Esophagus squamous epithelium (tissue), 5 donors: ENCODE measurements around the gene CYB5R3. TPM values are rescaled to one million over a fixed set of nuclear protein-coding genes. Genes with fewer than 3 reads are reported as not detected.

Experiments
- DNase-seq: peaks from one replicate; lab custom pipeline; 2025; lab: John Stamatoyannopoulos, UW
- H3K27ac ChIP-seq, 4 donors: fragments of 200-600 bp; sonication (generic); one replicate each; pipeline ENCODE4 v1.5.1; 2016 to 2019; ENCODE audit warnings: mild to moderate bottlenecking in 1 of 4
- H3K27me3 ChIP-seq, 4 donors: fragments of 200-600 bp; sonication (generic); 1 replicate in 3 of 4; 2 replicates in 1 of 4; pipeline versions ENCODE4 v1.5.1 to v1.6.0; 2017 to 2021; ENCODE audit warnings: antibody characterized with exemption in 1 of 4
- H3K36me3 ChIP-seq, 3 donors: fragments of 200-600 bp; sonication (generic); one replicate each; pipeline ENCODE4 v1.5.1; 2016 to 2019
- H3K4me1 ChIP-seq, 3 donors: fragments of 200-600 bp; sonication (generic); one replicate each; pipeline ENCODE4 v1.5.1; 2017 to 2019
- H3K4me3 ChIP-seq, 4 donors: fragments of 200-600 bp; sonication (generic); 1 replicate in 3 of 4; 2 replicates in 1 of 4; pipeline ENCODE4 v1.5.1; 2016 to 2019; ENCODE audit warnings: mild to moderate bottlenecking in 2 of 4, moderate library complexity in 1 of 4
- H3K9me3 ChIP-seq, 3 donors: fragments of 200-600 bp; sonication (generic); one replicate each; pipeline ENCODE4 v1.5.1; 2016 to 2019
- POLR2A ChIP-seq, 4 donors: fragments of 450-650 bp; IDR thresholded peaks; one replicate each; pipeline ENCODE4 v1.6.1; 2017; ENCODE audit warnings: antibody characterized with exemption in 4 of 4, mild to moderate bottlenecking in 4 of 4, moderate library complexity in 3 of 4
- WGBS, 2 donors: methylation state at CpG; one replicate each; pipeline ENCODE4 v1.1.5; 2018; 5-methylcytosine and 5-hydroxymethylcytosine counted together
- intact Hi-C: fragments of 100-400 bp; cut with DNase I; formaldehyde crosslinking; loops from one replicate; pipeline ENCODE4 v1.15.0; 2022
- total RNA-seq, 4 donors: library from RNA; depleted of rRNA; stranded (reverse); fragments of >200 nt; gene quantifications; one replicate each; pipeline ENCODE4 v1.1.0, GENCODE V29; 2016
- TF ChIP-seq, protein P1 (sequence below), 6 experiments: fragments of 450-650 bp in 4 of 6; fragments of 200-600 bp in 2 of 6; sonication (generic) in 2 of 6; IDR thresholded peaks; one replicate each; pipeline ENCODE4 v1.5.1; 2016 to 2019; ENCODE audit warnings: antibody characterized with exemption in 6 of 6, mild to moderate bottlenecking in 4 of 6, moderate library complexity in 4 of 6
- donor health status: DM: yes; HTN: yes; CAD: no.

The CYB5R3 gene
- total RNA-seq, 4 donors from 2014 or later = 49.5 to 81.6 (median 71.7) TPM

DNA sequence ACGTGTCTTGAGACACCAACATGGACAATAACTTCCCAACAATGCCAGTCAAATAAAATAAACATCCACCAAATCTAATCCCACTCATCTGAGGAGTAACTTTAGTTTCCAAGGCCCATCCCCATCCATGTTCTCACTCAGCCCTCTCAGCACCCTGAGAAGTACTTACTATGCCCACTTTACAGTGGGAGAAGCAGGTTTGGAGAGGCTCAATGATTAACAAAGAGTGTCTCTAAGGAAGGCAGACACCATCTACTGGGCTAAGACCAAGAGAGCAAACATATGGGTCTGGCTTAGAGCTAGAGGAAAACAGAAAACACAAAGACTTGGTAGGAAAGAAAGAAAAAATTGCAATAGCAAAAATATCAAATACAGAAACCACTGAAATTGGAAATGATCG is 45.8 kb downstream of the CYB5R3 start:
- H3K9me3 ChIP-seq = no peaks in the 10 kb centered on the region
- no peak for DNase-seq
- no peaks in the 10 kb centered on the region for H3K27me3 ChIP-seq
- H3K27ac ChIP-seq = no peak overlapping the region
- no peak overlapping the region for H3K4me3 ChIP-seq
- H3K36me3 ChIP-seq = peaks cover 34 to 85% (median 37%) of the 10 kb centered on the region in 3 donors
- peaks cover 2 to 53% (median 10%) of the 10 kb centered on the region in 3 donors for H3K4me1 ChIP-seq
- 66 to 70% methylated on average over 2 of the region's 2 CpGs for WGBS, 2 donors
- TF ChIP-seq, protein P1, sequence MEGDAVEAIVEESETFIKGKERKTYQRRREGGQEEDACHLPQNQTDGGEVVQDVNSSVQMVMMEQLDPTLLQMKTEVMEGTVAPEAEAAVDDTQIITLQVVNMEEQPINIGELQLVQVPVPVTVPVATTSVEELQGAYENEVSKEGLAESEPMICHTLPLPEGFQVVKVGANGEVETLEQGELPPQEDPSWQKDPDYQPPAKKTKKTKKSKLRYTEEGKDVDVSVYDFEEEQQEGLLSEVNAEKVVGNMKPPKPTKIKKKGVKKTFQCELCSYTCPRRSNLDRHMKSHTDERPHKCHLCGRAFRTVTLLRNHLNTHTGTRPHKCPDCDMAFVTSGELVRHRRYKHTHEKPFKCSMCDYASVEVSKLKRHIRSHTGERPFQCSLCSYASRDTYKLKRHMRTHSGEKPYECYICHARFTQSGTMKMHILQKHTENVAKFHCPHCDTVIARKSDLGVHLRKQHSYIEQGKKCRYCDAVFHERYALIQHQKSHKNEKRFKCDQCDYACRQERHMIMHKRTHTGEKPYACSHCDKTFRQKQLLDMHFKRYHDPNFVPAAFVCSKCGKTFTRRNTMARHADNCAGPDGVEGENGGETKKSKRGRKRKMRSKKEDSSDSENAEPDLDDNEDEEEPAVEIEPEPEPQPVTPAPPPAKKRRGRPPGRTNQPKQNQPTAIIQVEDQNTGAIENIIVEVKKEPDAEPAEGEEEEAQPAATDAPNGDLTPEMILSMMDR (IDR thresholded peaks at IDR 0.05) = no peak
- no peak for TF ChIP-seq POLR2A (IDR thresholded peaks at IDR 0.05)
- intact Hi-C loops = no loop called here

DNA sequence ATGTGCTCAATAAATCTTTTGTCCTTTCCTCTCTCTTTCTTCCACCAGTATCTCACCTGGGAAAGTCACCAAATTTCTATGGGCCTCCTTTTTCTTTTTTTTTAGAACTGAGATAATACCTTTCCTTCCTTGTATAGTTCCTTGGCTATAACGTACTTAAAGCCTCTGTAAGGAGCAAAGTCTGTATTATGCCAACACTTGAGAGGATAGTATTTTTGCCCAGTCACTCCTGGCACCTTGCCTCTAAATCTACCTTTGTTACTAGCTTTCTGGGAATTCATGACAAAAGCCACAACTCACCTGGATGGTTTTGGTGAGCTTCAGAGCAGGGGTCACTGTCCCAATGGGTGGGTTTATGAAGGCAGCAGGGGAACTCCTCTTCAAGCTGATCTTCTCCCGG is 46.7 kb downstream of the CYB5R3 start:
- intact Hi-C loops = no loop called here
- Histone ChIP-seq H3K4me3 (no peak overlapping the region), H3K9me3 (no peaks in the 10 kb centered on the region), H3K36me3 (peaks cover 37 to 85% (median 41%) of the 10 kb centered on the region in 3 donors), H3K27ac (no peak overlapping the region), H3K4me1 (peaks cover 0 to 44% (median 6%) of the 10 kb centered on the region in 3 donors), H3K27me3 (no peaks in the 10 kb centered on the region)
- DNase-seq = no peak
- TF ChIP-seq, protein P1 (IDR thresholded peaks at IDR 0.05) = no peak
- no peak for TF ChIP-seq POLR2A (IDR thresholded peaks at IDR 0.05)
- 68% methylated on average over 2 of the region's 2 CpGs for WGBS, 2 donors

DNA sequence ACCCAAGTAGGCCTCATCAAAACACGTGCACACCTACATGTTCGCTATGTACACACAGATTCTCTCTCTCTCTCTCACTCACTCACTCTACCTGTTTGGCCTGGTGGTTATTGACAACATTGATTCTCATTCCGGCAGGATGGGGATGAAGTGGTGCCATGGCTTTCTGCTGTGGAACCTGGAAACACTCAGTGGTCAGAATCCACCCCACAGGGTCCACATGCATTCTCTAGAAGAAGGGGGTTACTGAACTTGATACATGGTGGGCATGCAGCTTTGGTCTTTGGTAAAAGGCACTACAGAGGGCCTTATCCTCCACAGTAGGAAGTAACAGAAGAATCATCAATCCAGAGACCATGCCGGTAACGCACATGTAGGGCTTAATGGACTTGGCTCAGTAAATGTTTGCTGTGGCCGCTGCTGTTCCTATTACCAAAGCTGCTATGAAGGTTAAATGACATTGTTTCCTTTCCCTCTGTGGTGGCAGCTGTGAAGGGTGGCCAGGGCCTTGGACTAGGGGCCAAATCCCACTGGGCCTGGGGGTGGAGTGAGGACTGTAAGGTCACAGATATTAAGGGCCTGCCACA is 47.2 kb downstream of the CYB5R3 start:
- no peaks in the 10 kb centered on the region for H3K9me3 ChIP-seq
- H3K27me3 ChIP-seq = no peaks in the 10 kb centered on the region
- intact Hi-C loops = no loop called here
- 91 to 93% methylated on average over 6 of the region's 6 CpGs for WGBS, 2 donors
- H3K4me1 ChIP-seq = peaks cover 0 to 39% (median 6%) of the 10 kb centered on the region in 3 donors
- H3K36me3 ChIP-seq = peaks cover 42 to 85% (median 46%) of the 10 kb centered on the region in 3 donors
- peak overlapping the region in 1 of 4 donors; percentile 7 for H3K27ac ChIP-seq
- DNase-seq = no peak
- TF ChIP-seq, protein P1 (IDR thresholded peaks at IDR 0.05) = no peak
- TF ChIP-seq POLR2A (IDR thresholded peaks at IDR 0.05) = no peak
- no peak overlapping the region for H3K4me3 ChIP-seq

DNA sequence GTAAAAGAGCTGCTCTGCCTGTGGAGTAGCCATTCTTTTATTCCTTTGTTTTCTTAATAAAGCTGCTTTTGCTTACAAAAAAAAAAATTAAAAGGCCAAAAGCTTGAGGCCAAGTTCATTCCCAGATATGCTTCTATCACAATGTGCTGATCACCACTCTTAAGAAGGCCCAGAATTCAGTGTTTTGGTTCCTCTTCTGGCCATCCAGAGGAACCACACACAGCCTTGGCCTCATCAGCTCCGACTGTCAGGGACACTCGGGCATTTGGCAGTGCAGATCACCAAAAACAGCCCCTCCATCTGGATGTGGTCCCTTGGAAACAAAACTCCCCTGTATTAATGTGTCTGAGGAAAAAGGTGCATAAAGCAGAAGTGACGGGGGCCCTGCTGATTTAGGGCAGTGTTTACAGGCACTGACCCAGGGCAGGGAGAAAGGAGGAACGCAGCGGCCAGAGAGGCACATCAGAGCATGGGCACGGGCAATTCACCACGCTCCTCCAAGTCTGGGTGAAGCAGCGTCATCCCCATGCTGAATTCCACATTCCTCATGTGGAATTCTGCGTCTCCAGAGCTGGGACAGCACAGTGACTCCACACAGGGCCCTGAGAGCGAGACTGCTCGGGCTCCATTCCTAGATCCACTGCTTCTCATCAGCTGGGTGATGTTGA is 52.2 kb downstream of the CYB5R3 start:
- TF ChIP-seq, protein P1 (IDR thresholded peaks at IDR 0.05) = no peak
- no peak for TF ChIP-seq POLR2A (IDR thresholded peaks at IDR 0.05)
- DNase-seq = no peak
- 80 to 93% methylated on average over 10 to 11 of the region's 11 CpGs for WGBS, 2 donors
- no peaks in the 10 kb centered on the region for H3K27me3 ChIP-seq
- peaks cover 67 to 100% (median 77%) of the 10 kb centered on the region in 3 donors for H3K36me3 ChIP-seq
- no peaks in the 10 kb centered on the region for H3K9me3 ChIP-seq
- intact Hi-C loops = no loop called here
- H3K4me1 ChIP-seq = peaks cover 0 to 18% (median 0%) of the 10 kb centered on the region in 3 donors
- no peak overlapping the region for H3K4me3 ChIP-seq
- peak overlapping the region in 1 of 4 donors; percentile 3 for H3K27ac ChIP-seq

DNA sequence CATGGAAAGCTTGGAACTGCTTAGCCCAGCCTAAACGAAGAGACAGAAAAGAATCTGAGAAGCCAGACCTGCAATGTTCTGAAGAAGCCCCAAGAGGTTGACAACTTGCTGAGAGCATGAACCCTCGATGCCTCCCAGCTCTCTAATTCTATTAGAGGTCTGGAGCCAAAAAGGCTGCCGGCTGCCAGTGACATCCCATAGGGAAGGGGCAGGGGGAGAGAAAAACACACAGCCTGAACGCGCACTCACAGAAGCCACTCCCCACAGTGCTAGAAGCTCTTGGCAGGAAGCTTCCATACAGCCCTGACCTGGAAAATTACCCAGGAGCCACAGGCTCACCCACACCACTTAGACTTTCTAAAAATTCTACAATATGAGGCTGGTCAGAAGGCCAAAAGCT is 52.9 kb downstream of the CYB5R3 start:
- Histone ChIP-seq H3K27me3 (no peaks in the 10 kb centered on the region), H3K4me1 (peaks cover 0 to 16% (median 0%) of the 10 kb centered on the region in 3 donors), H3K36me3 (peaks cover 66 to 100% (median 70%) of the 10 kb centered on the region in 3 donors), H3K9me3 (no peaks in the 10 kb centered on the region), H3K27ac (no peak overlapping the region), H3K4me3 (no peak overlapping the region)
- WGBS, 2 donors = 72 to 73% methylated on average over 4 to 5 of the region's 5 CpGs
- TF ChIP-seq, protein P1 (IDR thresholded peaks at IDR 0.05) = no peak
- TF ChIP-seq POLR2A (IDR thresholded peaks at IDR 0.05) = no peak
- no peak for DNase-seq
- intact Hi-C loops = no loop called here
